Renal cortex interstitium (tissue), 11 donors: Measurements from ENCODE around the gene ANO9. TPM values are rescaled to one million over a fixed set of nuclear protein-coding genes. Genes with fewer than 3 reads are reported as not detected.

Experiments
- DNase-seq, 11 donors: peaks; one replicate each; pipeline ENCODE4 v3.0.0-alpha.2; 2013; ENCODE audit warnings: low read depth in 9 of 11, low spot score in 4 of 11; ENCODE audit errors: extremely low read depth in 1 of 11
- polyA plus RNA-seq, 3 donors: library from polyadenylated mRNA; unstranded; fragments of 120-200 nt; gene quantifications; one replicate each; pipeline ENCODE4 v1.2.1, GENCODE V29; 2013; ENCODE audit not compliant: insufficient read length in 3 of 3

The ANO9 gene
- polyA plus RNA-seq, 3 donors, result 9.2 to 18.1 (median 10.3) TPM

DNA sequence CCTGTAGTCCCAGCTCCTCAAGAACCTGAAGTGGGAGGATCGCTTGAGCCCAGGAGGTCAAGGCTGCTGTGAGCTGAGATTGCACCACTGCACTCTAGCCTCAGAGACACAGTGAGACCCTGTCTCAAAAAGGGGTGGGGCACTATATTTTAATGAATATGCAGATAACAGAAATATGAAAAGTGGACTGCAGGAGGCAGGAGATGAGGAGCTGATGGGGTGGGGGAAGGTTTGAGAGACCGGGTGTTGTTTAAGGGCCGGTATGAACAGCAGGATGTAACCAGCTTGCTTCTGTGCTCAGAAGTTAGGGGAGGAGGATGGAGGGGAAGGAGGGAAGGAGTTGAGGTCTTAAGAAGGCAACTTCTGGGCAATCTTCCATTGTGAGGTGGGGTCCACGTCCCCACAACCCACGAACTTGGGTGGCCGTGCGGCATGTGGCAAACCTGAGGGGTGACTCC lies 73.8 kb downstream of the ANO9 start:
- DNase-seq, result no peak

Other genes starting within 250 kb of the ANO9 start
- 1 to 10 TPM in 1 of 3 donors, under 1 TPM in 1, not detected in 1; 0.48 to 1.9 TPM for gene SCGB1C1, start 248.9 kb downstream of the ANO9 start, polyA plus RNA-seq
- gene BET1L, start 234.6 kb downstream of the ANO9 start, polyA plus RNA-seq, result 10 to 100 TPM; 36.1 to 47.8 (median 46.2) TPM
- gene RIC8A, start 234.3 kb downstream of the ANO9 start, polyA plus RNA-seq, result 10 to 100 TPM; 71.4 to 88.1 (median 80.9) TPM
- gene SIRT3, start 205.7 kb downstream of the ANO9 start, polyA plus RNA-seq, result 10 to 100 TPM; 26.5 to 39.3 (median 29.2) TPM
- 100 to 1,000 TPM; 132 to 155 (median 152) TPM for gene PSMD13, start 205.0 kb downstream of the ANO9 start, polyA plus RNA-seq
- under 1 TPM; 0.24 to 0.67 (median 0.55) TPM for gene NLRP6, start 163.6 kb downstream of the ANO9 start, polyA plus RNA-seq
- gene PGGHG, start 152.9 kb downstream of the ANO9 start, polyA plus RNA-seq, result 10 to 100 TPM; 10.9 to 52.6 (median 29.2) TPM
- gene IFITM5, start 142.5 kb downstream of the ANO9 start, polyA plus RNA-seq, result under 1 TPM in 2 of 3 donors, not detected in 1; 0.19 to 0.36 TPM
- 100 to 1,000 TPM; 176 to 248 (median 216) TPM for gene IFITM2, start 134.2 kb downstream of the ANO9 start, polyA plus RNA-seq
- gene IFITM1, start 128.0 kb downstream of the ANO9 start, polyA plus RNA-seq, result 10 to 100 TPM; 36.7 to 47.9 (median 42.5) TPM
- gene IFITM3, start 121.2 kb downstream of the ANO9 start, polyA plus RNA-seq, result 100 to 1,000 TPM; 323 to 370 (median 359) TPM
- gene B4GALNT4, start 72.5 kb downstream of the ANO9 start, polyA plus RNA-seq, result 10 to 100 TPM; 64.8 to 99.5 (median 72.8) TPM
- 1 to 10 TPM; 3.4 to 5.1 (median 4.6) TPM for gene PKP3, start 47.8 kb downstream of the ANO9 start, polyA plus RNA-seq
- gene SIGIRR, start 27.0 kb downstream of the ANO9 start, polyA plus RNA-seq, result 10 to 100 TPM; 31.7 to 58.1 (median 56.9) TPM
- gene PTDSS2, start 8.3 kb upstream of the ANO9 start, polyA plus RNA-seq, result 10 to 100 TPM; 30.6 to 40.8 (median 35.9) TPM
- gene RNH1, start 65.2 kb upstream of the ANO9 start, polyA plus RNA-seq, result 10 to 100 TPM; 67.3 to 98.3 (median 98.2) TPM
- gene HRAS, start 93.6 kb upstream of the ANO9 start, polyA plus RNA-seq, result 10 to 100 TPM; 39.3 to 52.1 (median 50.3) TPM
- gene LRRC56, start 95.5 kb upstream of the ANO9 start, polyA plus RNA-seq, result 1 to 10 TPM; 2.9 to 6.0 (median 4.3) TPM
- gene LMNTD2, start 118.7 kb upstream of the ANO9 start, polyA plus RNA-seq, result 1 to 10 TPM; 3.3 to 5.7 (median 4.9) TPM
- 10 to 100 TPM; 28.2 to 63.4 (median 54.4) TPM for gene RASSF7, start 119.0 kb upstream of the ANO9 start, polyA plus RNA-seq
- 10 to 100 TPM; 18.6 to 27.7 (median 27.0) TPM for gene PHRF1, start 134.5 kb upstream of the ANO9 start, polyA plus RNA-seq
- 10 to 100 TPM in 2 of 3 donors, 1 to 10 TPM in 1; 6.4 to 12.8 (median 10.1) TPM for gene IRF7, start 173.9 kb upstream of the ANO9 start, polyA plus RNA-seq
- gene CDHR5, start 182.9 kb upstream of the ANO9 start, polyA plus RNA-seq, result 10 to 100 TPM; 40.3 to 65.3 (median 40.7) TPM
- 1 to 10 TPM in 2 of 3 donors, under 1 TPM in 1; 0.93 to 2.8 (median 2.0) TPM for gene SCT, start 185.2 kb upstream of the ANO9 start, polyA plus RNA-seq
- gene DRD4, start 195.3 kb upstream of the ANO9 start, polyA plus RNA-seq, result 1 to 10 TPM; 2.0 to 7.5 (median 4.0) TPM